Karpas-422 (cell line): ENCODE measurements around the gene AEN. TPM values are rescaled to one million over a fixed set of nuclear protein-coding genes. Genes with fewer than 3 reads are reported as not detected.

Experiments used
- DNase-seq: peaks from one replicate; pipeline ENCODE4 v3.0.0-alpha.2; 2015
- H2AFZ ChIP-seq: fragments of 200-600 bp; sonication (generic); 2 replicates; pipeline ENCODE4 v1.6.1; 2014; ENCODE audit warnings: antibody characterized with exemption, low read length, mixed read lengths
- H3K27ac ChIP-seq: fragments of 200-600 bp; sonication (generic); 2 replicates; pipeline ENCODE4 v1.5.1; 2014; ENCODE audit warnings: mild to moderate bottlenecking, low read length, moderate library complexity
- H3K27me3 ChIP-seq: fragments of 200-600 bp; sonication (generic); 2 replicates; pipeline ENCODE4 v1.6.1; 2014; ENCODE audit warnings: low read length, mixed read lengths
- H3K36me3 ChIP-seq: fragments of 200-600 bp; sonication (generic); 2 replicates; pipeline ENCODE4 v1.6.1; 2014; ENCODE audit warnings: low read length, mixed read lengths; ENCODE audit not compliant: insufficient read depth
- H3K4me1 ChIP-seq: fragments of 200-600 bp; sonication (generic); 2 replicates; pipeline ENCODE4 v1.6.1; 2014; ENCODE audit warnings: mild to moderate bottlenecking, low read length, mixed read lengths
- H3K4me2 ChIP-seq: fragments of 200-600 bp; sonication (generic); 2 replicates; pipeline ENCODE4 v1.6.1; 2014; ENCODE audit warnings: low read length, low read depth, mild to moderate bottlenecking; ENCODE audit not compliant: poor library complexity, severe bottlenecking
- H3K4me3 ChIP-seq: fragments of 200-600 bp; sonication (generic); 2 replicates; pipeline ENCODE4 v1.5.1; 2014; ENCODE audit warnings: mild to moderate bottlenecking, antibody characterized with exemption, low read length, mixed read lengths
- H3K79me2 ChIP-seq: fragments of 200-600 bp; sonication (generic); 2 replicates; pipeline ENCODE4 v1.6.1; 2014; ENCODE audit warnings: mild to moderate bottlenecking, low read length, mixed read lengths
- H3K9ac ChIP-seq: fragments of 200-600 bp; sonication (generic); 2 replicates; pipeline ENCODE4 v1.6.0; 2014; ENCODE audit warnings: low read length
- H3K9me2 ChIP-seq: fragments of 200-600 bp; sonication (generic), shearing (Covaris generic); replicated peaks from 2 replicates; pipeline ENCODE4 v1.6.0; 2014; ENCODE audit warnings: mild to moderate bottlenecking, low read length, moderate library complexity; ENCODE audit not compliant: insufficient read depth
- H3K9me3 ChIP-seq: fragments of 300-700, 200-600 bp; sonication (generic); 2 replicates; pipeline ENCODE4 v1.6.1; 2014; ENCODE audit warnings: low read length, mixed read lengths
- H4K20me1 ChIP-seq: fragments of 200-600 bp; sonication (generic); 2 replicates; pipeline ENCODE4 v1.6.1; 2014; ENCODE audit warnings: mild to moderate bottlenecking, antibody characterized with exemption, low read length, low read depth; ENCODE audit not compliant: insufficient read depth
- total RNA-seq: library from RNA; depleted of rRNA; stranded (reverse); fragments of >200 nt; shearing (Covaris generic); gene quantifications from 2 replicates; pipeline ENCODE4 v1.2.3, GENCODE V29; 2014; ENCODE audit warnings: low replicate concordance

AEN gene
- total RNA-seq, 1 experiment from 2014 or later = 18.1 TPM

DNA sequence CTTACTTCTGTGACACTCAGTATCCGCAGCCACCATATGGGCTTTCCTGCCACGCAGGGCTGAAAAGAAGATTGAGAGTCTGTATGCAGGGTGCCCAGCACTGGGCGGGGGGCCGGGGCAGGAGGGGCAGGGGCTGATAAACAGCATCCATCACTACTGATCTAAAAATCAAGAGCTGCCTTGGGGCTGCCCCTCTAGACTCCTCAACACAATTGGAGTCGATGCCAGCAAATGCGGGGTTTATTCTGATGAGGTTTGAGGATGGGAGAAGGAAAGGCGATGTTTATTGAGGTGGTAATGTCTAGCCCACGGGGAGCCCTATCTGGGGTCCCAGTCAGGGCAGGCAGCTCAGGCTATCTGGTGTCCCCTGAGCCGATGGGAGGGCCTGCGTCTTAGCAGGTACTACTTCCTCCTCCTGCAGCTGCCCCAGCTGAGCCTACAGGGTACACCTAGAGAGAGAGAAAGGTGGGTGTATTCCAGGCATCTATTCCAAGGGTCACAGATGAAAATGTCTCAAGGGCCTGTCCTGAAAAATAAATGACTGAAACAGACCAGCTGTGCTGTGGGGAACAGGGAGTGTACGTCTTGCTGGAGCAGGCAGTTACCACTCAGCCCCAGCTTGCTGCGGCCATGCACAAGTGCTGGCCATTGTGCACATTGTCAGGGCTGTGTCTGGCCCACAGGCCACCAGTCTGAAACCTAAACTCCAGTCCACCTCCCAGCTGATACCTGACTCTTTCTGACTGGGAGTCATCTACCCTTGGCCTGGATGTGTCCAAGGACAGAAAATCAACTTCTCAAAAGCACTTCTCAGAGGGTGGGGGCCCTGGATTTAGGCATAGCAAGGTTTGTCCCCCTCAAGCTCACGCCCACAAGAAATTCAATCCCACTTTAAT is 37.2 kb downstream of the AEN start:
- Histone ChIP-seq H3K4me1 (peaks cover 27% of the 10 kb centered on the region), H3K9me3 (no peaks in the 10 kb centered on the region), H3K9me2 (no peaks in the 10 kb centered on the region), H3K79me2 (no peaks in the 10 kb centered on the region), H2AFZ (no peak overlapping the region), H4K20me1 (no peaks in the 10 kb centered on the region), H3K27ac (no peak overlapping the region), H3K9ac (no peak overlapping the region), H3K27me3 (no peaks in the 10 kb centered on the region), H3K4me2 (no peak overlapping the region), H3K36me3 (no peaks in the 10 kb centered on the region), H3K4me3 (no peak overlapping the region)
- DNase-seq = no peak

DNA sequence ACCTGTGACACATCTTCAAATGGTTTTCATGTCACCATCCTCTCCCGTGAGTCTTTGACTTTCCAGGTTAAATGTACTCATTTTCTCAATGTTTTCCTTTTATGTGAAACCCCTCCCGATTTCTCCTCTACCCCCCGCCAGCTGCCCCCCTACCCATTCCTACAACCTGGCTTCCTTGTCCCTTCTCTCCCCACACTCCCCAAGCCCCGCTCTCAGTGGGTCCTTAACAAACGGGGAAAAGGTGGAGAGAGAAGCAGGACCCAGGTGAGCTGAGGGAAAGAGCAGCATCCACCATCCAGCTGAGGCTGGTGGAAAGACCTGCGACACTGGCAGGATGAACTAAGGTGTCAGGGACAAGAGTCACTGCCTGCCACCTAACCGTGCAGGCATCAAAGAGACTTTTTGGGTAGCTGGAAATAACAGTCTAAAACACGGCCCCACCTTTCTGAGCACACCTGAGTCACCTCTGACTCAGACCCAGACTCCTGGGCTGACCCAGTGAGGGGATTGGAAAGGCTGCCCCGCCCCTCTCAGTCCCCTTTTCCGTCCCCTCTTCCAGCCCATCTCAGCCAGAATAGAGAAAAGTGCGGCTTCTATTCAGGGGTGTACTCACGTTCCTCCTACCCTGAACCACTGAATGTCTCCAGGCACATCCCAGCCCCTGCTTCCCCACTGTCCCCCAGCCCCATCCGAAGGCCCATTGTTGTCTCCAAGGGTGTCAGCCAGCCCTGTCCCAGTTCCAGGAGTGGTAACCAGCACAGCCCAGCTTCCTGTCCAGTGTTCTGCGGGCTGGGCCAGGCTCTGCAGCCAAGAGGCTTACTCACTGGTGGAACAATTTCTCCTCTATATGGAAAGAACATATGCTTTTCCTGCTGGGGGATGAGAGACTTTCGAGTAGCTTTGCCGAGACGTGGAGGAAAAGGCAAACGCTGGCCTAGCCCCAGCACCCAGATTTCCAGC is 38.1 kb downstream of the AEN start:
- H3K27ac ChIP-seq = no peak overlapping the region
- H3K9me2 ChIP-seq = no peaks in the 10 kb centered on the region
- H3K4me2 ChIP-seq = no peak overlapping the region
- peaks cover 36% of the 10 kb centered on the region for H3K4me1 ChIP-seq
- H3K9me3 ChIP-seq = no peaks in the 10 kb centered on the region
- no peak overlapping the region for H2AFZ ChIP-seq
- H3K36me3 ChIP-seq = no peaks in the 10 kb centered on the region
- no peaks in the 10 kb centered on the region for H3K27me3 ChIP-seq
- no peak for DNase-seq
- no peaks in the 10 kb centered on the region for H4K20me1 ChIP-seq
- H3K79me2 ChIP-seq = no peaks in the 10 kb centered on the region
- H3K9ac ChIP-seq = no peak overlapping the region
- no peak overlapping the region for H3K4me3 ChIP-seq

DNA sequence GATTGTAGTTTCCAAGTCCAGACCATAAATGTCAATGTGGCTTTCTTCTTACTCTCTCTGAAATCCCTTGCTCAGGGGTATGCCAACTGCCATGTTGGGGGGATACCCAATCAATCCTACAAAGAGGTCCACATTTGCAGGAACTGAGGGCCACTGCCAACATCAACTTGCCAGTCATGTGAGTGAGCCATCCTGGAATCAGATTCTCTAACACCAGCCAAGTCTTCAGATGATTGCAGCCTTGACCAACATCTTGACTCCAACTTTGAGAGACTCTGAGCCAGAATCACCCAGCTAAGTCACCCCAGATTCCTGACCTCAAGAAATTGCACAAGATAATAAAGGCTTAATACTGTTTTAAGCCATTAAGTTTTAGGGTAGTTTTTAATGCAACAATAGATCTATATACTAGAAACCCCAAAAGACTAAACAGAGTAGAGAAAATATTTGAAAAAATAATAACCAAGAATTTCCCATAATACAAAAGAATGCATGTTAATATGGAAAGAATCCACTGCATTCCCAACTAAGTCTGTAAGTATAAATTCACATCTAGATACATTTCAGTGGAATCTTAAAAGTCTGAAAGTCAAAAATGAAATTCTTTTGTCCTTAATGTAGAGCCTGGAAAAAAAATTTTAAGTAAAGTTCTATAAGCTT is 40.0 kb downstream of the AEN start:
- no peaks in the 10 kb centered on the region for H3K36me3 ChIP-seq
- DNase-seq = no peak
- H4K20me1 ChIP-seq = no peaks in the 10 kb centered on the region
- no peak overlapping the region for H3K4me2 ChIP-seq
- H2AFZ ChIP-seq = no peak overlapping the region
- no peak overlapping the region for H3K9ac ChIP-seq
- H3K4me3 ChIP-seq = no peak overlapping the region
- no peaks in the 10 kb centered on the region for H3K9me3 ChIP-seq
- H3K9me2 ChIP-seq = no peaks in the 10 kb centered on the region
- no peaks in the 10 kb centered on the region for H3K27me3 ChIP-seq
- no peaks in the 10 kb centered on the region for H3K79me2 ChIP-seq
- peaks cover 38% of the 10 kb centered on the region for H3K4me1 ChIP-seq
- no peak overlapping the region for H3K27ac ChIP-seq

DNA sequence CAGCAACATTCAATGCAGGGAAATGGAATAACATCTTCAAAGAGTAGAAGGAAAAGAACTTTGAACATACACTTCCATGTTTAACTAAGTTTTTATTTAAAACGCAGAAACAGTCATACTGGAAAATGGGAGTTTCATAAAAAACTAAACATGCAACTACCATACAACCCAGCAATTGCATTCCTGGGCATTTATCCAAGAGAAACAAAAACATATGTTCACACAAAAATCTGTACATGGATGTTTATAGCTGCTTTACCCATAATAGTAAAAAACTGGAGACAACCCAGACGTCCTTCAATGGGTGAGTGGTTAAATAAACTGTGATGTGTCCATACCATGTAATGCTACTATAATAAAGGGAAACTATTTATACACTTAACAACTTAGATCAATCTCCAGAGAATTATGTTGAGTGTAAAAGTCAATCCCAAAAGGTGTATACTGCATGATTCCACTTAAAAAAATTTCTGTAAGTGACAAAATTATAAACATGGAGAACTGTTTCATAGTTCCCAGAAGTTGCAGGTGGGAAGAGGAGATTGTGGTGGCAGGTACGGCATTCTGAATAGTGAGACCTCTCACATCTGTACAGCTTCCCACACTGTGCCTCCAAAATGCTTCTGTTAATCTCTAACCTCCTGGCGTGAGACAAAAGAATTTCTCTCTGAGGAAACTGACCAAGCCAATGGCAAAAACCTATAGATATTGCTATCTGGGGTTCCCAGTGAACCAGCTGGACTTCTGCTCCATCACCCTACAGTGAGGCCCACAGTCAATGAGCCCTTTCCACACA is 40.8 kb downstream of the AEN start:
- Histone ChIP-seq H3K4me2 (no peak overlapping the region), H3K4me3 (no peak overlapping the region), H3K36me3 (no peaks in the 10 kb centered on the region), H3K27me3 (no peaks in the 10 kb centered on the region), H3K79me2 (no peaks in the 10 kb centered on the region), H4K20me1 (no peaks in the 10 kb centered on the region), H3K9ac (no peak overlapping the region), H3K27ac (no peak overlapping the region), H3K9me3 (no peaks in the 10 kb centered on the region), H3K4me1 (peaks cover 33% of the 10 kb centered on the region), H3K9me2 (no peaks in the 10 kb centered on the region), H2AFZ (no peak overlapping the region)
- DNase-seq = no peak

DNA sequence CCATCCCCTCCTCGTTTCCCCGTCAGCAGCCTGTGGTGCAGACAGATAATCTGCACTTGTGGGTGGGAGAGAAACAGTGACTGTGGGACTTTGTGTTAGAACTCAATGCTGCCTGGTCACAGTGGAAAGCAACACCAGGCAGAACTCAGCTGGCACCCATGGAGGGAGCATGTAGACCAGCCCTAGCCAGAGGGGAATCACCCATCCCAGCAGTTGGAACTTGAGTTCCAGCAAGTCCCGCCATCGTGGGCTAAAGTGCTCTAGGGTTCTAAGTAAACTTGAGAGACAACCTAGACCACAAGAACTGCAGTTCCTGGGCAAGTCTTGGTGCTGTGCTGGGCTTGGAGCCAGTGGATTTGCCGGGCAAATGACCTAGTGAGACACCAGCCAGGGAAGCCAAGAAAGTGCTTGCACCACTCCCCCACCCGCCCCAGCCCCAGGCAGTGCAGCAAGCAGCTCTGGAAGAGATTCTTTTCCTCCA is 42.0 kb downstream of the AEN start:
- H3K4me1 ChIP-seq = peaks cover 24% of the 10 kb centered on the region
- H3K4me3 ChIP-seq = no peak overlapping the region
- H3K27me3 ChIP-seq = no peaks in the 10 kb centered on the region
- no peaks in the 10 kb centered on the region for H3K79me2 ChIP-seq
- H3K9ac ChIP-seq = no peak overlapping the region
- DNase-seq = no peak
- no peak overlapping the region for H2AFZ ChIP-seq
- H3K9me3 ChIP-seq = no peaks in the 10 kb centered on the region
- H3K9me2 ChIP-seq = no peaks in the 10 kb centered on the region
- no peaks in the 10 kb centered on the region for H3K36me3 ChIP-seq
- no peak overlapping the region for H3K27ac ChIP-seq
- H4K20me1 ChIP-seq = no peaks in the 10 kb centered on the region
- H3K4me2 ChIP-seq = no peak overlapping the region

DNA sequence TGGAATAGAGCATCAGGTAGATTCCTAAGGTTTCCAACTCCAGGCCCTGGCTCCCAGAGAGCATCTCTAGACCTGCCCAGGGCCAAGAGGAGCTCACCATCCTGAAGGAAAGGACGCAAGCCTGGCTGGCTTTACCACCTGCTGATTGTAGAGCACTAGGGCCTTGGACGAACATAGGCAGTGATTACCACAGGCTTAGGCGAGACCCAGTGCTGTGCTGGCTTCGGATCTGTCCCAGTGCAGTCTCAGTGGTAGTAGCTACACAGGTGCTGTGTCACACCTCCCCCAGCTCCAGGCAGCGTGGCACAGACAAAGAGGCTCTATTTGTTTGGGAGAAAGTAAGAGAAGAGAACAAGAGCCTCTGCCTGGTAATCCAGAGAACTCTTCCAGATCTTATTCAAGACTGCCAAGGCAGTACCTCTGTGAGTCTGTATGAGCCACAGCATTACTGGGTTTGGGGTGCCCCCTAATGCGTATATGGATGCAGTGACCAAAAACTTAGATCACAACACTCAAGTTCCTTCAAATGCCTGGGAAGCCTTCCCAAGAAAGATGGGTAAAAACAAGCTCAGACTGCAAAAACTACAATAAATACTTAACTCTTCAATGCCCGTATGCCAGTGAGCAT is 43.1 kb downstream of the AEN start:
- H3K27me3 ChIP-seq = no peaks in the 10 kb centered on the region
- H3K79me2 ChIP-seq = no peaks in the 10 kb centered on the region
- no peaks in the 10 kb centered on the region for H3K36me3 ChIP-seq
- H2AFZ ChIP-seq = 0 out of 2 replicates have a peak overlapping the region, but pooled peaks have one; percentile 16
- H3K9me3 ChIP-seq = no peaks in the 10 kb centered on the region
- no peaks in the 10 kb centered on the region for H4K20me1 ChIP-seq
- DNase-seq = peak; percentile 80
- no peak overlapping the region for H3K9ac ChIP-seq
- no peak overlapping the region for H3K4me2 ChIP-seq
- no peak overlapping the region for H3K4me3 ChIP-seq
- H3K9me2 ChIP-seq = no peaks in the 10 kb centered on the region
- H3K27ac ChIP-seq = no peak overlapping the region
- peaks cover 24% of the 10 kb centered on the region for H3K4me1 ChIP-seq

DNA sequence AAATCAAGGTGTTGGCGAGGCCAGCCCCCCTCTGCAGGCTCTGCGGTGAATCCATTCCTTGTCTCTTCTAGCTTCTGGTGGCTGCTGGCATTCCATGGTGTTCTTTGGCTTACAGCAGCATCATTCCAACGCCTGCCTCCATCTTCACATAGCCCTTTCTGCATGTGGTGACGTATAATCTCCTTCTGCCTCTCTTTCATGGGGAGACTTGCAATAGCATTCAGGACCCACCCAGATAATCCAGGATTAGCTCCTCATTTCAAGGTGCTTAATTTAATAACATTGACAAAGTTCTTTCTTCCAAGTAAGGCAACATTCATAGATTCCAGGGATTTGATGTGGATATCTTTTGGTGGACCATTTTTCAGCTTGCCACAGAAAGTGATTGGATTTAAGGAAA is 53.5 kb downstream of the AEN start:
- no peak for DNase-seq
- no peak overlapping the region for H2AFZ ChIP-seq
- H3K4me3 ChIP-seq = no peak overlapping the region

More for the DNA sequence above, 53.5 kb downstream of the AEN start:
- Histone ChIP-seq H3K9ac (no peak overlapping the region), H3K9me2 (no peaks in the 10 kb centered on the region), H3K27ac (no peak overlapping the region), H3K79me2 (no peaks in the 10 kb centered on the region), H3K4me2 (no peak overlapping the region), H3K36me3 (no peaks in the 10 kb centered on the region), H4K20me1 (no peaks in the 10 kb centered on the region), H3K27me3 (no peaks in the 10 kb centered on the region), H3K4me1 (no peaks in the 10 kb centered on the region), H3K9me3 (no peaks in the 10 kb centered on the region)
